ENCODE results near the gene INO80C. TPM values are rescaled to one million over a fixed set of nuclear protein-coding genes. Genes with fewer than 3 reads are reported as not detected.

The INO80C gene
- total RNA-seq, 1 donor from 2014 or later: 23.7 TPM

DNA sequence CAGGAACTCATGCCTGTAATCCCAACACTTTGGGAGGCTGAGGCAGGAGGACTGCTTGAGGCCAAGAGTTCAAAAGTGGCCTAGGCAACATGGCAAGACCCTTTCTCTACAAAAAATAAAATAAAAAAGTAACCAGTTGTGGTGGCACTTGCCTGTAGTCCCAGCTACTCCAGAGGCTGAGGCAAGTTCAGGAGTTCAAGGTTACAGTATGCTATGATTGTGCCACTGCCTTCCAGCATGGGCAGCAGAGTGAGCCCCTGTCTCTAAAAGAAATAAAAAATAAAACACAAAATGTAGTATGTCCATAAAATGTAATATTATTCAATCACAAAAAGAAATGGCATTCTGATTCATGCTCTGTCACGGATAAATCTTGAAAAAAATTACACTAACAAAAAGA, 11.9 kb downstream of the INO80C start:
- DNase-seq (ENCODE audit: low spot score): no peak
- Mint-ChIP-seq H3K27ac (ENCODE audit: unreplicated experiment) (no peak overlapping the region), H3K4me1 (ENCODE audit: low read depth) (peaks cover 49% of the 10 kb centered on the region), H3K27me3 (ENCODE audit: low read depth) (no peaks in the 10 kb centered on the region), H3K9me3 (ENCODE audit: low read depth) (no peaks in the 10 kb centered on the region), H3K36me3 (ENCODE audit: low read depth) (peaks cover 2% of the 10 kb centered on the region), H3K4me3 (ENCODE audit: unreplicated experiment) (no peak overlapping the region)
- TF ChIP-seq, protein P1, sequence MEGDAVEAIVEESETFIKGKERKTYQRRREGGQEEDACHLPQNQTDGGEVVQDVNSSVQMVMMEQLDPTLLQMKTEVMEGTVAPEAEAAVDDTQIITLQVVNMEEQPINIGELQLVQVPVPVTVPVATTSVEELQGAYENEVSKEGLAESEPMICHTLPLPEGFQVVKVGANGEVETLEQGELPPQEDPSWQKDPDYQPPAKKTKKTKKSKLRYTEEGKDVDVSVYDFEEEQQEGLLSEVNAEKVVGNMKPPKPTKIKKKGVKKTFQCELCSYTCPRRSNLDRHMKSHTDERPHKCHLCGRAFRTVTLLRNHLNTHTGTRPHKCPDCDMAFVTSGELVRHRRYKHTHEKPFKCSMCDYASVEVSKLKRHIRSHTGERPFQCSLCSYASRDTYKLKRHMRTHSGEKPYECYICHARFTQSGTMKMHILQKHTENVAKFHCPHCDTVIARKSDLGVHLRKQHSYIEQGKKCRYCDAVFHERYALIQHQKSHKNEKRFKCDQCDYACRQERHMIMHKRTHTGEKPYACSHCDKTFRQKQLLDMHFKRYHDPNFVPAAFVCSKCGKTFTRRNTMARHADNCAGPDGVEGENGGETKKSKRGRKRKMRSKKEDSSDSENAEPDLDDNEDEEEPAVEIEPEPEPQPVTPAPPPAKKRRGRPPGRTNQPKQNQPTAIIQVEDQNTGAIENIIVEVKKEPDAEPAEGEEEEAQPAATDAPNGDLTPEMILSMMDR (IDR thresholded peaks at IDR 0.05): no peak

DNA sequence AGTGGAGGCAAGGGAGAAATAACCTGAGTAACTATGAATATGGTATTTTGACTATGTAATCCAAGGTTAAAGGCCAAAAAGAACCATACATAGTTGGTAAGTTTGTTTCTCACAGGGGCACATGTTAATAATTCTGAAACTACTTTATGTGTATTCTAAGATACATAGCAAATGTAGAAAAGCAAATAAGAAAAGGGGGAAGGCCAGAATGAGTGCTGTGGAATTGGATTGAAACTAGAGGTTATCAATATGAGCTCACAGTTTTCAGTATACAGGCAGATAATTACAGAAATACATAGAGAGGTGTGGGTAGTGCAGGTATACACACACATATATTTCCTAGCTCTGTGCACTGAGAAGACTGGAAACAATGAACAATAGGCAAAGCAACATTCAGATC, 13.7 kb downstream of the INO80C start:
- H3K36me3 Mint-ChIP-seq (ENCODE audit: low read depth): peaks cover 2% of the 10 kb centered on the region
- no peak for DNase-seq (ENCODE audit: low spot score)
- H3K9me3 Mint-ChIP-seq (ENCODE audit: low read depth): no peaks in the 10 kb centered on the region
- H3K27ac Mint-ChIP-seq (ENCODE audit: unreplicated experiment): no peak overlapping the region
- H3K4me3 Mint-ChIP-seq (ENCODE audit: unreplicated experiment): no peak overlapping the region
- H3K4me1 Mint-ChIP-seq (ENCODE audit: low read depth): peaks cover 47% of the 10 kb centered on the region
- TF ChIP-seq, protein P1 (IDR thresholded peaks at IDR 0.05): no peak
- H3K27me3 Mint-ChIP-seq (ENCODE audit: low read depth): no peaks in the 10 kb centered on the region

DNA sequence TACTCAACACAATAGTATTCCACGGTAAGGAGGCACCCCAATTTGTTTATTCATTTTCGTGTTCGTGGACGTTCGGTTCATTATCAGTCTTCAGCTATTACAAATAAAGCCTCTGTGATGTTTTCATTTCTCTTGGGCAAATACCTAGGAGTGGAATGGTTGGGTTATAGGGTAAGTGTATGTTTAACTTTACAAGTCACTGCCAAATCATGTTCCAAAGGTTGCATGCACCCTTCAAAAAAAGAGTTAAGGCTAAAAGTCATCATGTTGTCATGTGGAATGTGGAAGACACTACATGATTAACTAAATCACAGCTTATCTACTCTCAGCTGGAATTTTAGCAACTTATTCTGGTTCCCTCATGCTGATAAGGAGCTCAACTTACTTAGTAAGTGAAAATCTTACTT, 15.8 kb downstream of the INO80C start:
- Mint-ChIP-seq H3K27ac (ENCODE audit: unreplicated experiment) (peak overlapping the region; percentile 57), H3K4me3 (ENCODE audit: unreplicated experiment) (no peak overlapping the region), H3K9me3 (ENCODE audit: low read depth) (no peaks in the 10 kb centered on the region), H3K36me3 (ENCODE audit: low read depth) (no peaks in the 10 kb centered on the region), H3K4me1 (ENCODE audit: low read depth) (peaks cover 61% of the 10 kb centered on the region), H3K27me3 (ENCODE audit: low read depth) (no peaks in the 10 kb centered on the region)
- TF ChIP-seq, protein P1 (IDR thresholded peaks at IDR 0.05): no peak
- no peak for DNase-seq (ENCODE audit: low spot score)

DNA sequence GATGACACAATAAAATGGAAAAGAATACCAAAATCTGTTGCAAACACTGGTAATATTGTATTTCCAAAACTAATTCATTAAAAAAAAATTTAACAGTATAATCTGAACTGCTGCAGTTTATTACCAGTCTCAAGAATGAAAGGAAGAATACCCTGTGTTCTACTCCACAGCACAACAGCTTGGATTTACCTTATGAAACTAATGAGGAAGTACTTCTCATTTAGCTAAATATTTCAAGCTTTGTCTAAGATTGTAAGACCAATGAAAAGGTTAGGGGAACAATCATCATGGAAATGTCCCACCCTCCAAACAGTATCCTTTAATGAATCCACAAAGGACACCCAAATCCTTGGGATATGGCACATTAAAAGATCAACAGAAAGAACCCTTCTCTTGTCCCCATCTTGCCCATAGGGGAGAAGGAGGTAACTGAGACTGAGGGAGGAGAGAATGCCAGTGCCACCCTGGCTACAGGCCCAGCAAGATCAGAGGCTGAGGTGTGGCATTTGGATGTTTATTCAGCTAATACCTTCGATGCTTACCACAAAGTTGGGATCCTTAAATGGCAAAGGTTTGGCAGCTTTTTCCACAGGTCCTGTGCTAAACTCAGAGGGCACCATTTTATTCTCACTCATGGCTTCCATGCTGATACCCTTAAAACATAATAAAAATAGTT, 17.7 kb downstream of the INO80C start:
- TF ChIP-seq, protein P1 (IDR thresholded peaks at IDR 0.05): no peak
- no peak for DNase-seq (ENCODE audit: low spot score)
- peak overlapping the region; percentile 95 for H3K27ac Mint-ChIP-seq (ENCODE audit: unreplicated experiment)
- peaks cover 68% of the 10 kb centered on the region for H3K4me1 Mint-ChIP-seq (ENCODE audit: low read depth)
- no peaks in the 10 kb centered on the region for H3K27me3 Mint-ChIP-seq (ENCODE audit: low read depth)
- peaks cover 1% of the 10 kb centered on the region for H3K36me3 Mint-ChIP-seq (ENCODE audit: low read depth)
- H3K9me3 Mint-ChIP-seq (ENCODE audit: low read depth): peaks cover 1% of the 10 kb centered on the region
- no peak overlapping the region for H3K4me3 Mint-ChIP-seq (ENCODE audit: unreplicated experiment)

DNA sequence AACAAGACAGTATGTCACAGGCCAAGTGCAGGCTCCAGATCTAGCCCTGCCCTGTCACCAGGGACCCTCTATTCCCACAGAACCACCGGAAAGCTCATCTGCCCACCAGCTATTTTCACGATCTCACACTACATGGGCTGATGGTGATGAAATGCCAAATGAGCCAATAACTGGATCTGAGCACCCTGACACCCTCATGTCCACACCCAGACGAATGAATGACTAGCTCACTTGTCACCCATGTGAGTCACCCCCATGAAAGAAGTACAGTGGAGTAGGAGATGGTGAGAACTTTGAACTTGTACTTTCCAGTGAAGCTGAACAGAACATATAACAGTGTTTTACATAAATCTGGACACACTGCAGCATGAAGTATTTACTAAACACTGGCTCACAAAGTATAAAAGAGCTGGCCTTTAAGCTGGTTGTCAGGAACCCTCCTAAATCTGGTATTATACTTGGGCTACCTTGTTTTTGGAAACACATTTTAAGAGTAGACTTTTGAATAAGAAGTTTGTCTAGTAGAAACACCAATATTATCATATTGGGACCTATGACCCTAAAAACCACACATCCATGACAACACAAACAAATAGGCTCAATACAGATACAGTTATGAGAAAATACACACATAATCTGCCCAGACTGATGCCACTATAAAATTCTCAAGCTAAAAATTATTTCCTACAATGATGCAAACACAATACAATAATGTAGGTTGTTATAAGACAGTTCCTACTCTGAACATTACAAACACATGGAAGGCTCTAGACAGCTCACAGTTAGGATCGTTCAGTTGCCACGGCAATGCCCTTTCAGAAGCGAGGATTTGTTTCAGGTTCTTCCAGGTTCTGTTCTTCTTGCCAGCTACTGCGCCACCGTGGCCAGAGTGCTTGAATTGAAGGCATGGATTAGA, 19.0 kb downstream of the INO80C start:
- H3K4me3 Mint-ChIP-seq (ENCODE audit: unreplicated experiment): peak overlapping the region; percentile 8
- TF ChIP-seq, protein P1 (IDR thresholded peaks at IDR 0.05): no peak
- H3K9me3 Mint-ChIP-seq (ENCODE audit: low read depth): peaks cover 6% of the 10 kb centered on the region
- no peak for DNase-seq (ENCODE audit: low spot score)
- no peaks in the 10 kb centered on the region for H3K27me3 Mint-ChIP-seq (ENCODE audit: low read depth)
- H3K27ac Mint-ChIP-seq (ENCODE audit: unreplicated experiment): peak overlapping the region; percentile 95
- peaks cover 4% of the 10 kb centered on the region for H3K36me3 Mint-ChIP-seq (ENCODE audit: low read depth)
- peaks cover 71% of the 10 kb centered on the region for H3K4me1 Mint-ChIP-seq (ENCODE audit: low read depth)
